Osteocyte (in vitro differentiated cells): ENCODE measurements around the gene VSTM2L. TPM values are rescaled to one million over a fixed set of nuclear protein-coding genes. Genes with fewer than 3 reads are reported as not detected.
A peak's percentile ranks its signal among the peaks of the same experiment; 100 is the strongest.

Source experiments
- DNase-seq: peaks from one replicate; pipeline ENCODE4 v3.0.0; 2021; ENCODE audit warnings: mixed read lengths; ENCODE audit not compliant: unreplicated experiment; ENCODE audit errors: extremely low spot score
- H3K27ac Mint-ChIP-seq: one replicate; pipeline ENCODE4 v1.8.0; 2021; ENCODE audit warnings: mild to moderate bottlenecking, mixed read lengths; ENCODE audit not compliant: unreplicated experiment
- H3K27me3 Mint-ChIP-seq: one replicate; pipeline ENCODE4 v1.8.0; 2021; ENCODE audit warnings: mixed read lengths; ENCODE audit not compliant: unreplicated experiment
- H3K36me3 Mint-ChIP-seq: one replicate; pipeline ENCODE4 v1.8.0; 2021; ENCODE audit warnings: mixed read lengths; ENCODE audit not compliant: unreplicated experiment
- H3K4me1 Mint-ChIP-seq: one replicate; pipeline ENCODE4 v1.8.0; 2021; ENCODE audit warnings: mixed read lengths; ENCODE audit not compliant: unreplicated experiment
- H3K4me3 Mint-ChIP-seq: one replicate; pipeline ENCODE4 v1.8.0; 2021; ENCODE audit warnings: mild to moderate bottlenecking, moderate library complexity, mixed read lengths; ENCODE audit not compliant: unreplicated experiment
- H3K9me3 Mint-ChIP-seq: one replicate; pipeline ENCODE4 v1.8.0; 2021; ENCODE audit warnings: mixed read lengths; ENCODE audit not compliant: unreplicated experiment
- CTCF ChIP-seq: fragments of 200-600 bp; sonication (generic); IDR thresholded peaks from 2 replicates; pipeline ENCODE4 v1.5.0; 2021; ENCODE audit warnings: antibody characterized with exemption, mild to moderate bottlenecking, moderate library complexity
- total RNA-seq: library from RNA; stranded (reverse); gene quantifications from 2 replicates; pipeline ENCODE4 v1.2.1, GENCODE V29; 2021

The VSTM2L gene
- total RNA-seq, 1 donor from 2014 or later: 14.7 TPM

- H3K4me3 Mint-ChIP-seq: no peak overlapping the region
- no peak for TF ChIP-seq CTCF
- no peak overlapping the region for H3K27ac Mint-ChIP-seq
- H3K27me3 Mint-ChIP-seq: peaks cover 8% of the 10 kb centered on the region
- peaks cover 1% of the 10 kb centered on the region for H3K36me3 Mint-ChIP-seq
- H3K4me1 Mint-ChIP-seq: peaks cover 1% of the 10 kb centered on the region
- peak; percentile 74 for DNase-seq
- peaks cover 10% of the 10 kb centered on the region for H3K9me3 Mint-ChIP-seq
Observed at GRCh38 chr20:37943501-37944455, 40.9 kb downstream of the VSTM2L start.

DNA sequence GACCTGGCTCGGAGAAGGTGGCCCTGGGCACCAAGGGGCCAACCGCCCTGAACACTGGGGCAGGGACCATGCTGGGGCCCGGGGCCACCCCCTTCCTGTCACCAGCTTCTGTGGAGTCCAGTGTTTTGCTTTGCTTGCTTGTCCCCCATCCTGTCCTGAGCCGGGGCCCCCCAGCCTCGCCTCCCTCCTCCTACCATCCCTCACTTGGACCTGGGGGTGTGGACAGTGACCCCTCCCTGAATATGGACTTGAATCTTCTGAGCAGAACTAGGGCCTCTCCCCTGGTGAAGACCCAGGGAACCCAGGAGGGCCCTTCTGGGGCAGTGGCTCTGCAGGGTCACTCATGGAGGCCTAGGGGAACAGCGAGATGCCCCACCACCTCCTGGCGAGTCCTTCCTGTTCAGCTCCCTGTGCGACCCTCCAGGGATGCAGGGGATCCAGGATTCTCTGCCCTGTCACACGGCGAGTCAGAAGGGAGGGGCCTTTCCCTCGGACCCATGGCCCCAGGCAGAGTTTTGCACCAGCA lies 41.6 kb downstream of the VSTM2L start:
- Mint-ChIP-seq H3K36me3 (peaks cover 1% of the 10 kb centered on the region), H3K27ac (no peak overlapping the region), H3K4me1 (peaks cover 3% of the 10 kb centered on the region), H3K4me3 (no peak overlapping the region), H3K9me3 (peaks cover 13% of the 10 kb centered on the region), H3K27me3 (peaks cover 11% of the 10 kb centered on the region)
- peak; percentile 80 for DNase-seq
- TF ChIP-seq CTCF: no peak

- Mint-ChIP-seq H3K36me3 (no peaks in the 10 kb centered on the region), H3K4me1 (peaks cover 3% of the 10 kb centered on the region), H3K27ac (no peak overlapping the region), H3K4me3 (no peak overlapping the region), H3K9me3 (peaks cover 13% of the 10 kb centered on the region), H3K27me3 (peaks cover 16% of the 10 kb centered on the region)
- TF ChIP-seq CTCF: no peak
- no peak for DNase-seq
Observed at GRCh38 chr20:37945091-37945547, 42.2 kb downstream of the VSTM2L start.

- Mint-ChIP-seq H3K4me1 (peaks cover 3% of the 10 kb centered on the region), H3K27me3 (peaks cover 22% of the 10 kb centered on the region), H3K9me3 (peaks cover 13% of the 10 kb centered on the region), H3K36me3 (peaks cover 3% of the 10 kb centered on the region), H3K27ac (no peak overlapping the region), H3K4me3 (no peak overlapping the region)
- no peak for TF ChIP-seq CTCF
- DNase-seq: peak; percentile 73
Observed at GRCh38 chr20:37946946-37947345, 44.0 kb downstream of the VSTM2L start.

GRCh38 chr20:37947943-37948342 lies 45.0 kb downstream of the VSTM2L start:
- Mint-ChIP-seq H3K4me3 (no peak overlapping the region), H3K27ac (no peak overlapping the region)

More at GRCh38 chr20:37947943-37948342, 45.0 kb downstream of the VSTM2L start:
- Mint-ChIP-seq H3K9me3 (peaks cover 13% of the 10 kb centered on the region), H3K36me3 (peaks cover 3% of the 10 kb centered on the region), H3K4me1 (peaks cover 3% of the 10 kb centered on the region), H3K27me3 (peaks cover 22% of the 10 kb centered on the region)
- no peak for DNase-seq
- TF ChIP-seq CTCF: no peak
